ENCODE measurements around the gene SLC25A13. TPM values are rescaled to one million over a fixed set of nuclear protein-coding genes. Genes with fewer than 3 reads are reported as not detected.

SLC25A13 gene
- total and polyA plus RNA-seq, 2 of the 13 experiments (the other 11 are each of a cell fraction or from before 2014, with no cell fraction given) = 36.2 to 84.9 TPM

GRCh38 chr7:96321658-96322372 is at the start of gene SLC25A13 (continued):
- TF ChIP-seq SIX1 (CRISPR knock-in tag; IDR thresholded peaks at IDR 0.05; ENCODE audit: borderline replicate concordance) (0 out of 2 replicates have a peak, but pooled peaks have one; percentile 2), ZNF503 (CRISPR knock-in tag; IDR thresholded peaks at IDR 0.05) (peak; percentile 71), ZBTB34 (CRISPR knock-in tag; IDR thresholded peaks at IDR 0.05) (peak; percentile 85), ZNF318 (CRISPR knock-in tag; IDR thresholded peaks at IDR 0.05) (peak; percentile 83; the same call in 1 of the 2 replicates), ZNF766 (CRISPR knock-in tag; IDR thresholded peaks at IDR 0.05; ENCODE audit: borderline replicate concordance) (peak; percentile 63; the same call in 1 of the 2 replicates), NFKBIZ (CRISPR knock-in tag; IDR thresholded peaks at IDR 0.05) (peak; percentile 76; the same call in 1 of the 2 replicates), NCOR1 (IDR thresholded peaks at IDR 0.05; ENCODE audit: borderline replicate concordance, low read length) (no peak), ZNF317 (CRISPR knock-in tag; IDR thresholded peaks at IDR 0.05) (0 out of 2 replicates have a peak, but pooled peaks have one; percentile 60), SP4 (CRISPR knock-in tag; IDR thresholded peaks at IDR 0.05) (peak; percentile 45; the same call in 1 of the 2 replicates), MIER3 (CRISPR knock-in tag; IDR thresholded peaks at IDR 0.05; ENCODE audit: borderline replicate concordance) (peak; percentile 74; the same call in 1 of the 2 replicates), TBL1XR1 (IDR thresholded peaks at IDR 0.05; ENCODE audit: borderline replicate concordance, low read length, partially characterized antibody) (no peak), ZNF691 (CRISPR knock-in tag; IDR thresholded peaks at IDR 0.05; ENCODE audit: borderline replicate concordance, low read depth) (peak; percentile 95), ZNF83 (CRISPR knock-in tag; IDR thresholded peaks at IDR 0.05; ENCODE audit: borderline replicate concordance) (0 out of 2 replicates have a peak, but pooled peaks have one; percentile 31), ZNF616 (CRISPR knock-in tag; IDR thresholded peaks at IDR 0.05; ENCODE audit: low read depth) (no peak; the same call in 1 of the 2 replicates), ZNF772 (CRISPR knock-in tag; IDR thresholded peaks at IDR 0.05) (peak; percentile 91), NCOA2 (CRISPR knock-in tag; IDR thresholded peaks at IDR 0.05) (peak; percentile 75)
